ENCODE data around the gene MRPS27.

Gene MRPS27

GRCh38 chr5:72352616-72353015 is 32.6 kb upstream of the MRPS27 start:
- DNase-seq (ENCODE audit: low spot score), result no peak
- no peak for TF ChIP-seq CTCF (IDR thresholded peaks at IDR 0.05; ENCODE audit: extremely low read depth, missing control alignments)

GRCh38 chr5:72351376-72351775 is 31.3 kb upstream of the MRPS27 start:
- no peak for DNase-seq (ENCODE audit: low spot score)
- no peak for TF ChIP-seq CTCF (IDR thresholded peaks at IDR 0.05; ENCODE audit: extremely low read depth, missing control alignments)

GRCh38 chr5:72347801-72348308 is 27.8 kb upstream of the MRPS27 start:
- no peak for TF ChIP-seq CTCF (IDR thresholded peaks at IDR 0.05; ENCODE audit: extremely low read depth, missing control alignments)
- DNase-seq (ENCODE audit: low spot score), result peak; percentile 16

GRCh38 chr5:72346398-72346797 is 26.4 kb upstream of the MRPS27 start:
- DNase-seq (ENCODE audit: low spot score), result no peak
- TF ChIP-seq CTCF (IDR thresholded peaks at IDR 0.05; ENCODE audit: extremely low read depth, missing control alignments), result no peak

- no peak for TF ChIP-seq CTCF (IDR thresholded peaks at IDR 0.05; ENCODE audit: extremely low read depth, missing control alignments)
Measured at GRCh38 chr5:72338689-72339209, 18.7 kb upstream of the MRPS27 start.

GRCh38 chr5:72337159-72337558 is 17.1 kb upstream of the MRPS27 start:
- no peak for TF ChIP-seq CTCF (IDR thresholded peaks at IDR 0.05; ENCODE audit: extremely low read depth, missing control alignments)
- DNase-seq (ENCODE audit: low spot score), result no peak

More at GRCh38 chr5:72338689-72339209, 18.7 kb upstream of the MRPS27 start:
- no peak for DNase-seq (ENCODE audit: low spot score)

- no peak for DNase-seq (ENCODE audit: low spot score)
- no peak for TF ChIP-seq CTCF (IDR thresholded peaks at IDR 0.05; ENCODE audit: extremely low read depth, missing control alignments)
Measured at GRCh38 chr5:72330712-72331111, 10.7 kb upstream of the MRPS27 start.

Data from GM20000 (cell line).